GM21381 (cell line): Measurements from ENCODE around the gene EHBP1.
"Not testable (repeated sequence)": the region's sequence is repeated elsewhere in the genome, so short reads cannot be mapped to it uniquely, and the experiment has no call there.

ENCODE experiments used
- ATAC-seq: cut with Tn5 transposase; IDR thresholded peaks from one replicate; pipeline ENCODE4 v1.9.1; 2021; ENCODE audit warnings: mild to moderate bottlenecking, moderate library complexity; ENCODE audit not compliant: unreplicated experiment

The EHBP1 gene

GRCh38 chr2:62704654-62705006 lies 883 bp upstream of the EHBP1 start:
- no peak for ATAC-seq

GRCh38 chr2:62705859-62706720 lies 577 bp downstream of the EHBP1 start:
- peak; percentile 4 for ATAC-seq

- no peak for ATAC-seq
These were observed 1.4 kb downstream of the EHBP1 start for GRCh38 chr2:62706721-62707521.

- ATAC-seq: no peak
These were observed 3.2 kb downstream of the EHBP1 start for GRCh38 chr2:62708751-62709150.

- ATAC-seq: no peak
These were observed 6.5 kb downstream of the EHBP1 start for GRCh38 chr2:62711832-62712494.

GRCh38 chr2:62713196-62713595 lies 7.7 kb downstream of the EHBP1 start:
- ATAC-seq: not testable (repeated sequence)

GRCh38 chr2:62713837-62714236 lies 8.3 kb downstream of the EHBP1 start:
- no peak for ATAC-seq

GRCh38 chr2:62716768-62717167 lies 11.3 kb downstream of the EHBP1 start:
- no peak for ATAC-seq

- no peak for ATAC-seq
These were observed 12.1 kb downstream of the EHBP1 start for GRCh38 chr2:62717503-62718081.

GRCh38 chr2:62718225-62718822 lies 12.8 kb downstream of the EHBP1 start:
- ATAC-seq: no peak

- ATAC-seq: no peak
These were observed 14.2 kb downstream of the EHBP1 start for GRCh38 chr2:62719757-62720156.

GRCh38 chr2:62722679-62723078 lies 17.2 kb downstream of the EHBP1 start:
- ATAC-seq: no peak

GRCh38 chr2:62723253-62723652 lies 17.7 kb downstream of the EHBP1 start:
- ATAC-seq: no peak

GRCh38 chr2:62724106-62724505 lies 18.6 kb downstream of the EHBP1 start:
- ATAC-seq: no peak

- no peak for ATAC-seq
These were observed 19.6 kb downstream of the EHBP1 start for GRCh38 chr2:62724886-62725711.

- ATAC-seq: no peak
These were observed 20.2 kb downstream of the EHBP1 start for GRCh38 chr2:62725712-62726055.

- no peak for ATAC-seq
These were observed 21.9 kb downstream of the EHBP1 start for GRCh38 chr2:62727259-62727867.

GRCh38 chr2:62727876-62728566 lies 22.5 kb downstream of the EHBP1 start:
- no peak for ATAC-seq

- no peak for ATAC-seq
These were observed 25.8 kb downstream of the EHBP1 start for GRCh38 chr2:62731275-62731674.
